Calu3 (cell line): ENCODE data around the gene MIB1. TPM values are rescaled to one million over a fixed set of nuclear protein-coding genes. Genes with fewer than 3 reads are reported as not detected.

Experiments
- BruUV-seq: library from RNA; stranded (reverse); fragments of 400-500 nt; replicated peaks from 2 replicates; lab custom pipeline; 2021; lab: Mats Ljungman, UMichigan
- CTCF ChIA-PET: fragments of 300-600 bp; sonication (Branson Sonifier 250); formaldehyde crosslinking; loops from one replicate; lab custom pipeline; 2022; ENCODE audit warnings: antibody characterized with exemption; lab: Charles Lee
- DNase-seq: peaks from one replicate; pipeline ENCODE4 v3.0.0; 2022
- H3K27ac Mint-ChIP-seq: one replicate; pipeline ENCODE4 v1.8.0; 2022; ENCODE audit warnings: mixed read lengths; ENCODE audit not compliant: unreplicated experiment
- H3K27me3 Mint-ChIP-seq: one replicate; pipeline ENCODE4 v1.8.0; 2022; ENCODE audit warnings: mixed read lengths; ENCODE audit not compliant: unreplicated experiment
- H3K36me3 Mint-ChIP-seq: one replicate; pipeline ENCODE4 v1.8.0; 2022; ENCODE audit warnings: mild to moderate bottlenecking, moderate library complexity, mixed read lengths; ENCODE audit not compliant: insufficient read depth, unreplicated experiment
- H3K4me1 Mint-ChIP-seq: one replicate; pipeline ENCODE4 v1.8.0; 2022; ENCODE audit warnings: mild to moderate bottlenecking, low read depth, mixed read lengths; ENCODE audit not compliant: unreplicated experiment
- H3K4me3 Mint-ChIP-seq: one replicate; pipeline ENCODE4 v1.8.0; 2022; ENCODE audit warnings: mild to moderate bottlenecking, low read depth, moderate library complexity, mixed read lengths; ENCODE audit not compliant: unreplicated experiment
- H3K9me3 Mint-ChIP-seq: one replicate; pipeline ENCODE4 v1.8.0; 2022; ENCODE audit warnings: low read depth, mixed read lengths; ENCODE audit not compliant: unreplicated experiment
- CTCF ChIP-seq: fragments of 200-600 bp; IDR thresholded peaks from one replicate; pipeline ENCODE4 v1.8.0; 2022; ENCODE audit warnings: antibody characterized with exemption; ENCODE audit not compliant: unreplicated experiment
- intact Hi-C: fragments of 100-400 bp; cut with micrococcal nuclease; formaldehyde crosslinking; loops from one replicate; pipeline ENCODE4 v1.10.0; 2022; ENCODE audit not compliant: unreplicated experiment
- total RNA-seq: library from RNA; stranded (reverse); gene quantifications from 2 replicates; pipeline ENCODE4 v1.2.3, GENCODE V29; 2022

The MIB1 gene
- total RNA-seq, 1 experiment from 2014 or later = 33.6 TPM

- Mint-ChIP-seq H3K36me3 (no peaks in the 10 kb centered on the region), H3K27ac (no peak overlapping the region), H3K27me3 (no peaks in the 10 kb centered on the region), H3K4me3 (no peak overlapping the region), H3K9me3 (no peaks in the 10 kb centered on the region), H3K4me1 (no peaks in the 10 kb centered on the region)
- TF ChIP-seq CTCF = no peak
- BruUV-seq = no TSS peak
- no peak for DNase-seq
- CTCF ChIA-PET = no interaction called here
- intact Hi-C loops = no loop called here
These were observed 112.4 kb downstream of the MIB1 start for GRCh38 chr18:21853016-21853415.

GRCh38 chr18:21853775-21854552, 113.4 kb downstream of the MIB1 start:
- Mint-ChIP-seq H3K4me1 (no peaks in the 10 kb centered on the region), H3K9me3 (no peaks in the 10 kb centered on the region), H3K4me3 (no peak overlapping the region), H3K36me3 (peaks cover under 1% of the 10 kb centered on the region), H3K27ac (no peak overlapping the region), H3K27me3 (no peaks in the 10 kb centered on the region)
- intact Hi-C loops = no loop called here
- no peak for DNase-seq
- TF ChIP-seq CTCF = no peak
- CTCF ChIA-PET = interaction anchor here (0.6 to 0.7 kb wide), 4 partner anchors 179 to 1252 kb away, joined by 3 read pairs; no protein-coding TSS in a partner anchor
- BruUV-seq = no TSS peak

- H3K27me3 Mint-ChIP-seq = no peaks in the 10 kb centered on the region
- CTCF ChIA-PET = no interaction called here
- H3K9me3 Mint-ChIP-seq = no peaks in the 10 kb centered on the region
- peaks cover 7% of the 10 kb centered on the region for H3K36me3 Mint-ChIP-seq
- intact Hi-C loops = no loop called here
- no peak for DNase-seq
- no TSS peak for BruUV-seq
- H3K4me1 Mint-ChIP-seq = no peaks in the 10 kb centered on the region
- no peak for TF ChIP-seq CTCF
- no peak overlapping the region for H3K4me3 Mint-ChIP-seq
- no peak overlapping the region for H3K27ac Mint-ChIP-seq
These were observed 114.8 kb downstream of the MIB1 start for GRCh38 chr18:21855432-21855831.

- no peak for DNase-seq
- intact Hi-C loops = no loop called here
- Mint-ChIP-seq H3K4me1 (no peaks in the 10 kb centered on the region), H3K27me3 (no peaks in the 10 kb centered on the region), H3K27ac (no peak overlapping the region), H3K36me3 (peaks cover 7% of the 10 kb centered on the region), H3K9me3 (no peaks in the 10 kb centered on the region), H3K4me3 (no peak overlapping the region)
- TF ChIP-seq CTCF = no peak
- CTCF ChIA-PET = no interaction called here
- no TSS peak for BruUV-seq
These were observed 117.3 kb downstream of the MIB1 start for GRCh38 chr18:21857871-21858270.
